OCI-LY7 (cell line): ENCODE results near the gene SNX13.

ENCODE experiments used
- EZH2phosphoT487 ChIP-seq: fragments of 200-600 bp; sonication (generic); IDR thresholded peaks from 2 replicates; pipeline ENCODE4 v1.6.1; 2018; ENCODE audit warnings: low read depth, borderline replicate concordance, mild to moderate bottlenecking, mixed run types, antibody characterized with exemption, low read length, moderate library complexity, mixed read lengths
- TF ChIP-seq, protein P1 (sequence below): fragments of 200-600 bp; sonication (generic); conservative IDR thresholded peaks from 2 replicates; pipeline ENCODE4 v1.5.1; 2014; ENCODE audit warnings: mild to moderate bottlenecking, antibody characterized with exemption, low read length, moderate library complexity, mixed read lengths

DNA sequence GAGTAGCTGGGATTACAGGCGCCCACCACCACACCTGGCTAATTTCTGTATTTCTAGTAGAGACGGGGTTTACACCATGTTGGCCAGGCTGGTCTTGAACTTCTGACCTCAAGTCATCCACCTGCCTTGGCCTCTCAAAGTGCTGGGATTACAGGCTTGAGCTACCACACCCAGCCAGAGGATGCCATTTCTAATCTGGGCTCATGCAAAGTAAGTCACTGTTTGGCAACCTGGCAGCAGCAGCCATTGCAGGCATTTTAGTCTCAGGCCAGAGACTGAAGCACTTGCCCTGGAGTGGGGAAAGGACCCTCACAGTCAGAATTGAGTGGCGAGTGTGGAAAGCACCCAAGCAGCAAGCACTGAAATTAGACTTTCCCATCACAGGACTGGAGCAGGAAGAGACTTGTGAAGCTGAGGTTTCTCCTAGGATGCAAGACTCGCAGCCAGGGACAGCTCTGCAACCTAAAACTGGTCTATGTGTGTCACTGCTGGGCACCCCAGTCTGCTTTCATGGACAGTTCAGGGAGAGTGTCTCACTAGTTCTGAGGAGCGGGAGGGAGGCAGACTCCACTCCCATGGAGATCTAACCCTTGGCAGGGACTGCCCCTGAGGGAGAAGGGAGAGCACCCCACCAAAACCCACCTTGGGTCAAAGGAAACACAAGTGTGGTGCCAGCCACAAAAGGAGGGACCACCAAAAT, 27.6 kb downstream of the SNX13 start:
- TF ChIP-seq, protein P1, sequence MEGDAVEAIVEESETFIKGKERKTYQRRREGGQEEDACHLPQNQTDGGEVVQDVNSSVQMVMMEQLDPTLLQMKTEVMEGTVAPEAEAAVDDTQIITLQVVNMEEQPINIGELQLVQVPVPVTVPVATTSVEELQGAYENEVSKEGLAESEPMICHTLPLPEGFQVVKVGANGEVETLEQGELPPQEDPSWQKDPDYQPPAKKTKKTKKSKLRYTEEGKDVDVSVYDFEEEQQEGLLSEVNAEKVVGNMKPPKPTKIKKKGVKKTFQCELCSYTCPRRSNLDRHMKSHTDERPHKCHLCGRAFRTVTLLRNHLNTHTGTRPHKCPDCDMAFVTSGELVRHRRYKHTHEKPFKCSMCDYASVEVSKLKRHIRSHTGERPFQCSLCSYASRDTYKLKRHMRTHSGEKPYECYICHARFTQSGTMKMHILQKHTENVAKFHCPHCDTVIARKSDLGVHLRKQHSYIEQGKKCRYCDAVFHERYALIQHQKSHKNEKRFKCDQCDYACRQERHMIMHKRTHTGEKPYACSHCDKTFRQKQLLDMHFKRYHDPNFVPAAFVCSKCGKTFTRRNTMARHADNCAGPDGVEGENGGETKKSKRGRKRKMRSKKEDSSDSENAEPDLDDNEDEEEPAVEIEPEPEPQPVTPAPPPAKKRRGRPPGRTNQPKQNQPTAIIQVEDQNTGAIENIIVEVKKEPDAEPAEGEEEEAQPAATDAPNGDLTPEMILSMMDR, result no peak
- TF ChIP-seq EZH2phosphoT487, result no peak
